GM18873 (cell line): ENCODE data around the gene ITPR1.

Experiments
- ATAC-seq: cut with Tn5 transposase; IDR thresholded peaks from one replicate; pipeline ENCODE4 v1.9.1; 2021; ENCODE audit warnings: mild to moderate bottlenecking, moderate library complexity, moderate number of reproducible peaks; ENCODE audit not compliant: unreplicated experiment, low FRiP score

Gene ITPR1

GRCh38 chr3:4834403-4834866, 341.3 kb downstream of the ITPR1 start:
- ATAC-seq, result peak; percentile 52

- ATAC-seq, result no peak
Observed at GRCh38 chr3:4835616-4836043, 342.5 kb downstream of the ITPR1 start.

GRCh38 chr3:4836516-4836915, 343.4 kb downstream of the ITPR1 start:
- no peak for ATAC-seq

GRCh38 chr3:4837374-4837930, 344.3 kb downstream of the ITPR1 start:
- ATAC-seq, result no peak

DNA sequence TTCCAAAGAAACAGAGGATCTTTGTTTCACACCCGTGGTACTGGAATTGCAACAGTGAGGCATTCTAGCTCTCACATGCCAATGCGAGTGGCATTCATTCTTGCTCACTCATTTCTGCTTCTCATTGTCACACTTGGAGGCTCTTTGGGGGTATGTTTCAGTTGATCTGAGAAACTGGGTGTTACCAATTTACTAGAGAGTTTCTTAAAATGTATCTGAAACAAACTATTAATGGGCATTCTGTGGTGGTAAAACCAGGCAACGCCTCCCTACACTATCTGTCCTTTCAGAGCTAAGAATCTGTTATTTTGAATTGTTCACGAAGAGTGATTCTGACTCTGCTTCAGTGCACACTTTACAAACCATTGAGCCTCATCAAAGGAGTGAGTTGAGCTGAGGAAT, 345.5 kb downstream of the ITPR1 start:
- ATAC-seq, result peak; percentile 72

- no peak for ATAC-seq
Observed at GRCh38 chr3:4839278-4839677, 346.1 kb downstream of the ITPR1 start.

DNA sequence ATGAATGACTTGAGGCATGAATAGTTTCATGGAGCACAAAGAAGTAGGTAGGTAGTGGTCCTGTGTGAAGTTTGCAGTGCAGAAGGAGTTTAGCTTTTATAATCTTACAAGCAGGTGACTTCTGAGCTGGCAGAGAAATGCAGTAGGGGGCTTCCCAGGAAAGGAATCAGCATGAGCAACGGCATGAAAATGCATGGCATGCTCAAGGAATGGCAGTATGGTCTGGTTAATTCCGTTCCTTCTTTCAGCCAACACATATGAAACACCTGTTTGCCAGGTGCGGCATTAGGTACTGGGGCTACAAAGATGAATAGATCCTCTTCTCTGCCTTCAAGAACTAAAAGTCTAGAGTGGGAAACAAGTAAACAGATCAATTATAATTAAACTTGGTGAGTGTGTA, 348.1 kb downstream of the ITPR1 start:
- no peak for ATAC-seq

GRCh38 chr3:4841776-4842440, 348.8 kb downstream of the ITPR1 start:
- no peak for ATAC-seq

DNA sequence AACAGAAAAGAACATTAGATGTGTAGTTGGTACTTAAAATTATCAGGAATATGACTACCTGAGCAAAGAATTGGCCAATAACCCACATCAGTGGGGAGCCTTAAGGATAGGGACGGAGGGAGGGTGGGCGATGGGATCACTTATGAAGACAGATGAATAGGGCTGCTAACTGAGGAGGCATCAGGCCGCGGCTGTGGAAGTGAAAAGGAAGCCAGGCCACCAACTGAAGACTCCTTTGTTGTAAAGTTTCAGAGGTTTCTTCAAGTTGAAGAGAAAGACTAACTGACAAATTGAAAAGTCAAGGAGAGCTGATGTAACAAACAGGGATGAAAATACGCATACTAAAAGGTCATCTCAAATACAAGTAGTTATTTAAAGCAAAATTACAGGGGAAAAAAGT, 350.5 kb downstream of the ITPR1 start:
- ATAC-seq, result no peak

GRCh38 chr3:4845882-4846281, 352.7 kb downstream of the ITPR1 start:
- peak; percentile 86 for ATAC-seq

DNA sequence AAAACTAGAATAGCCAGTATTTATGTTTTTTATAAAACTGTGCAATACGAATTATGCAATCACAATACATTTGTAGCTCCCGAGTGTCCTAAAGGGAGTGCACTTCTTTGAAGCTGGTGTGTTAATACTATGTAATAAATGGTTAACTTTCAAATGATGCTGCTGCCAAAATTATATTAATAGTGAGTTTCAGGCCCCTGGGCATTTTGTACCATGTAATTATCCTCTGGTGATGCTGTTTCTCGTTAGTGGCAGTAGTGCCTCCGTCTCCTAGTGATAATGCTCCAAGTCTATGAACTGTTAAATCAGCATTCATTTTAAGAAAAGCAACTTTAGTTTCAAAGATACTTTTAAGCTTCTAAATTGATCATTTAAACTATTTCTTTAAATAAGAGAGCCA, 353.4 kb downstream of the ITPR1 start:
- no peak for ATAC-seq

- no peak for ATAC-seq
Observed at GRCh38 chr3:4848176-4848825, 355.2 kb downstream of the ITPR1 start.

GRCh38 chr3:4849136-4849535, 356.0 kb downstream of the ITPR1 start:
- no peak for ATAC-seq

DNA sequence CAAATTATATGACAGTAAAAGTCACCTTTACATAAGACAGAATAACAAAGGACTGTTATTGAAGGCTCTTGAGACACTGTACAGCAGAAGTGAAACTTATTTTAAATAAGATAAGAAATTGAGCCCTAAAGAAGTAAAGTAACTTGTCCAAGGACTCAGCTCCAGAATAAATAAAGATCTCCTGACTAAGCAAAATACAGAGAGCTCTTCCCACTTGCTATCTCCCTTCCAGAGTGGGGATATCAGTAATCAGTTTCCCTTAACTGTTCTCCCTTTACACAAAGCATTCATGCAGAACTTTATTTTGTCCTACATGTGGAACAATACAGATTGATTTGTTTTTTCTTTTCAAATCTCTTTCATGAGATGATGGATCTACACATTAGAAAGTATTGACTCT, 356.6 kb downstream of the ITPR1 start:
- ATAC-seq, result no peak

- peak; percentile 43 for ATAC-seq
Observed at GRCh38 chr3:4850211-4850927, 357.2 kb downstream of the ITPR1 start.

GRCh38 chr3:4850928-4851265, 357.7 kb downstream of the ITPR1 start:
- peak; percentile 33 for ATAC-seq

DNA sequence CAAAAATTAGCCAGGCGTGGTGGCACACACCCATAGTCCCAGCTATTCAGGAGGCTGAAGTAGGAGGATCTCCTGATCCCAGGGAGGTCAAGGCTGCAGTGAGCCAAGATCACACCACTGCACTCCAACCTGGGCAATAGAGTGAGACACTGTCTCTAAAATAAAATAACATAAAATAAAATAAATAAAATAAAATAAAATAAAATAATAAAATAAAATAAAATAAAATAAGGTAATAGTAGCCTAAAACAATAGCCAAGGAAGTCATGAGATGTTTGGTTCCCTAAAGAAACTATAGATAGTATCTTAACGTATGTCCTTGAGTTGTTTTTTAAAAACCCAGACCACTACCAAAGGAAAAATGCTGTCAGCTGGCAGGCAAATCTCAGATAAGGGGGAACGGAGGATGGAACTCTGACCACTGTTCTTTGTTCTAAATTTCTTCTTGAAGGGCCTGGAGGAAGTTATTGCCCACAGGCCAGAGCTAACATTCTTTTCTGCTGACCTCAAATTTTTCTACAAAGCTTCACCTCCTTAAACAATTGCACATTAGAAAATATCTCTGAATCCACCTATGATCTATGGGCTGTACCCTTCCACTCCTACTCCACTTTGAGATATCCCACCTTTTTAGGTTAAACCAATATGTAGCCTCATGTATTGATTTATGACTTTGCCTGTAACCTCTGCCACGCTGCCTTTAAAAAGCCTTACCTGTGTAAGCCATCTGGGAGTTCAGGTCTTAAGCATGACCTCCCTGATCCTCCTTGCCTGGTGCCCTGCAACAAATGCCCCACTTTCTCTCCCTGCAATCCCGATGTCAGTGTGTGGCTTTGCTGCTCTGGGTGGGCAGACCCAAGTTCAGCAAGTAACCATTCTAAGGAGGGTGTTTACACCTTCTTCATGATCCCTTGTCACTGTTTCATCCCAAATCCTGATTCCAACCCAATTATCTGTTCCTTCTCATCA, 359.9 kb downstream of the ITPR1 start:
- no peak for ATAC-seq

GRCh38 chr3:4853749-4854140, 360.6 kb downstream of the ITPR1 start:
- no peak for ATAC-seq

DNA sequence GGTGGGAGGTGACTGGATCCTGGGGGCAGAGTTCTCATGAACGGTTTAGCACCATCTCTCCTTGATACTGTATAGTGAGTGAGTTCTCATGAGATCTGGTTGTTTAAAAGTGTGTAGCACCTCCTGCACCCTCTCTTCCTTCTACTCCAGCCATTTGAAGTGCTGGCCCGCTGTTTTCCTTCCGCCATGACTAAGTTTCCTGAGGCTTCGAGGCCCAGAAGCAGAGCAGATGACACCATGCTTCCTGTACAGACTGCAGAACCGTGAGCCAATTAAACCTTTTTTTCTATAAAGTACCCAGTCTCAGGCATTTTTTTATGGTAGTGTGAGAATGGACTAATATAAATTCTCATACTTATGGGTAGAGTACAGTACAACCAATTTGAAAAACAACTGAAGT, 362.5 kb downstream of the ITPR1 start:
- no peak for ATAC-seq

DNA sequence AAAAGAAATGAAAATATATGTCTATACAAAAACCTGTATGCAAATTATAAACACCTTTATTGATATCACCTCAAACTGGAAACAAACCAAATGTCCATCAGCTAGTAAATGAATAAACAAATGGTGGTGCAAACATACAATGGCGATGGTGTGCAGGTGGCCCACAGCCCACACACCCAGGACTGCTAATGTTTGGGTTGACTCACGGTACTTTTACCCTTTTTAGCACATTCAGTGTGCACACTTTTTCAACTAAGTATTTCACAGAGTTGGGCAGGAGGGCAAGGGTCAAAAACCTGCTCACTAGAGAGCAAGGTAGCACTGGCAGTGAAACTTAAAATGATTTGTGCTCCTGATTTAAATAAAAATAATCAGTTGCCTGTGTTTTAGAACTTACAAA, 363.0 kb downstream of the ITPR1 start:
- ATAC-seq, result no peak
